SU-DHL-6 (cell line): ENCODE data around the gene PRR23E.

Source experiments
- H2AFZ ChIP-seq: fragments of 200-600 bp; sonication (generic); 2 replicates; pipeline ENCODE4 v1.6.1; 2014; ENCODE audit warnings: low read depth, mild to moderate bottlenecking, moderate library complexity, mixed read lengths, antibody characterized with exemption, low read length; ENCODE audit not compliant: severe bottlenecking
- H3F3A ChIP-seq: fragments of 200-600 bp; shearing (Covaris generic); 2 replicates; pipeline ENCODE4 v1.6.0; 2016; ENCODE audit warnings: antibody characterized with exemption, mild to moderate bottlenecking; ENCODE audit not compliant: insufficient read depth
- H3K27ac ChIP-seq: fragments of 200-600 bp; sonication (generic); 2 replicates; pipeline ENCODE4 v1.5.1; 2016; ENCODE audit warnings: low read depth, mild to moderate bottlenecking, low read length, moderate library complexity, mixed read lengths
- H3K27me3 ChIP-seq: fragments of 200-600 bp; sonication (generic), shearing (Covaris generic); 2 replicates; pipeline ENCODE4 v1.6.0; 2014; ENCODE audit warnings: mild to moderate bottlenecking, low read length
- H3K36me3 ChIP-seq: fragments of 200-600 bp; sonication (generic); 2 replicates; pipeline ENCODE4 v1.6.1; 2014; ENCODE audit warnings: mild to moderate bottlenecking, low read length, mixed read lengths
- H3K4me2 ChIP-seq: fragments of 300-600, 200-600 bp; shearing (Covaris generic), sonication (generic); 2 replicates; pipeline ENCODE4 v1.6.0; 2014; ENCODE audit warnings: low read length, low read depth, mild to moderate bottlenecking; ENCODE audit not compliant: poor library complexity, severe bottlenecking
- H3K4me3 ChIP-seq: fragments of 200-600 bp; sonication (generic); 2 replicates; pipeline ENCODE4 v1.5.1; 2014; ENCODE audit warnings: antibody characterized with exemption, low read length, mild to moderate bottlenecking, mixed read lengths; ENCODE audit not compliant: insufficient read depth, poor library complexity, severe bottlenecking
- H3K79me2 ChIP-seq: fragments of 200-600 bp; sonication (generic); 2 replicates; pipeline ENCODE4 v1.6.1; 2014; ENCODE audit warnings: mild to moderate bottlenecking, low read length, moderate library complexity; ENCODE audit not compliant: insufficient read depth
- H3K9ac ChIP-seq: fragments of 200-600 bp; sonication (generic); 2 replicates; pipeline ENCODE4 v1.7.0; 2014; ENCODE audit warnings: mild to moderate bottlenecking, low read length
- H3K9me2 ChIP-seq: fragments of 200-600 bp; sonication (generic); replicated peaks from 2 replicates; pipeline ENCODE4 v1.6.1; 2014; ENCODE audit warnings: low read length; ENCODE audit not compliant: insufficient read depth
- H3K9me3 ChIP-seq: fragments of 200-600 bp; sonication (generic); 2 replicates; pipeline ENCODE4 v1.6.1; 2014; ENCODE audit warnings: low read length, mixed read lengths; ENCODE audit not compliant: insufficient read depth
- H4K20me1 ChIP-seq: fragments of 200-600 bp; sonication (generic); 2 replicates; pipeline ENCODE4 v1.6.1; 2014; ENCODE audit warnings: low read depth, mild to moderate bottlenecking, antibody characterized with exemption, low read length, moderate library complexity, mixed read lengths
- EZH2phosphoT487 ChIP-seq: fragments of 200-600 bp; sonication (generic), shearing (Covaris generic); conservative IDR thresholded peaks from 2 replicates; pipeline ENCODE4 v1.6.1; 2018; ENCODE audit warnings: mild to moderate bottlenecking, antibody characterized with exemption, low read length, moderate library complexity, mixed read lengths
- TF ChIP-seq, protein P1 (sequence below): fragments of 200-600 bp; sonication (generic); IDR thresholded peaks from one replicate; pipeline ENCODE4 v1.5.1; 2017; ENCODE audit warnings: antibody characterized with exemption, mild to moderate bottlenecking, low read length, moderate library complexity; ENCODE audit not compliant: insufficient read depth, poor library complexity, severe bottlenecking

Gene PRR23E

GRCh38 chr3:127152684-127153505 is 40.0 kb upstream of the PRR23E start:
- H3K9me3 ChIP-seq, result no peaks in the 10 kb centered on the region
- H3K79me2 ChIP-seq, result no peaks in the 10 kb centered on the region
- no peak overlapping the region for H3K9ac ChIP-seq
- no peaks in the 10 kb centered on the region for H3K36me3 ChIP-seq
- H3K4me2 ChIP-seq, result no peak overlapping the region
- no peaks in the 10 kb centered on the region for H3K9me2 ChIP-seq
- H3K27me3 ChIP-seq, result no peaks in the 10 kb centered on the region
- H3K4me3 ChIP-seq, result no peak overlapping the region
- no peak for TF ChIP-seq EZH2phosphoT487
- TF ChIP-seq, protein P1, sequence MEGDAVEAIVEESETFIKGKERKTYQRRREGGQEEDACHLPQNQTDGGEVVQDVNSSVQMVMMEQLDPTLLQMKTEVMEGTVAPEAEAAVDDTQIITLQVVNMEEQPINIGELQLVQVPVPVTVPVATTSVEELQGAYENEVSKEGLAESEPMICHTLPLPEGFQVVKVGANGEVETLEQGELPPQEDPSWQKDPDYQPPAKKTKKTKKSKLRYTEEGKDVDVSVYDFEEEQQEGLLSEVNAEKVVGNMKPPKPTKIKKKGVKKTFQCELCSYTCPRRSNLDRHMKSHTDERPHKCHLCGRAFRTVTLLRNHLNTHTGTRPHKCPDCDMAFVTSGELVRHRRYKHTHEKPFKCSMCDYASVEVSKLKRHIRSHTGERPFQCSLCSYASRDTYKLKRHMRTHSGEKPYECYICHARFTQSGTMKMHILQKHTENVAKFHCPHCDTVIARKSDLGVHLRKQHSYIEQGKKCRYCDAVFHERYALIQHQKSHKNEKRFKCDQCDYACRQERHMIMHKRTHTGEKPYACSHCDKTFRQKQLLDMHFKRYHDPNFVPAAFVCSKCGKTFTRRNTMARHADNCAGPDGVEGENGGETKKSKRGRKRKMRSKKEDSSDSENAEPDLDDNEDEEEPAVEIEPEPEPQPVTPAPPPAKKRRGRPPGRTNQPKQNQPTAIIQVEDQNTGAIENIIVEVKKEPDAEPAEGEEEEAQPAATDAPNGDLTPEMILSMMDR, result no peak
- no peak overlapping the region for H2AFZ ChIP-seq
- H3F3A ChIP-seq, result no peaks in the 10 kb centered on the region
- H4K20me1 ChIP-seq, result no peaks in the 10 kb centered on the region
- H3K27ac ChIP-seq, result no peak overlapping the region

- Histone ChIP-seq H3F3A (no peaks in the 10 kb centered on the region), H3K36me3 (no peaks in the 10 kb centered on the region), H3K9me3 (no peaks in the 10 kb centered on the region), H4K20me1 (no peaks in the 10 kb centered on the region), H3K9ac (no peak overlapping the region), H3K4me3 (no peak overlapping the region), H3K27ac (no peak overlapping the region), H3K79me2 (no peaks in the 10 kb centered on the region), H3K4me2 (no peak overlapping the region), H3K27me3 (no peaks in the 10 kb centered on the region), H3K9me2 (no peaks in the 10 kb centered on the region), H2AFZ (no peak overlapping the region)
- TF ChIP-seq, protein P1, result no peak
- TF ChIP-seq EZH2phosphoT487, result no peak
Measured at GRCh38 chr3:127153506-127153815, 39.5 kb upstream of the PRR23E start.

GRCh38 chr3:127156338-127157050 is 36.4 kb upstream of the PRR23E start:
- Histone ChIP-seq H3K36me3 (no peaks in the 10 kb centered on the region), H4K20me1 (no peaks in the 10 kb centered on the region), H3F3A (no peaks in the 10 kb centered on the region), H3K9me3 (no peaks in the 10 kb centered on the region), H3K4me2 (no peak overlapping the region), H2AFZ (no peak overlapping the region), H3K9ac (no peak overlapping the region), H3K9me2 (no peaks in the 10 kb centered on the region), H3K4me3 (no peak overlapping the region), H3K79me2 (no peaks in the 10 kb centered on the region), H3K27ac (no peak overlapping the region), H3K27me3 (no peaks in the 10 kb centered on the region)
- TF ChIP-seq EZH2phosphoT487, result no peak
- TF ChIP-seq, protein P1, result no peak
